ENCODE data around the gene FBXW11.

Gene FBXW11
- long read RNA-seq, full-length matches to known transcripts, result 37 of 70 reads
- long read RNA-seq, partial matches to known transcripts, result 14 of 70 reads
- long read RNA-seq, other reads (novel, unspliced or antisense), result 19 of 70 reads

DNA sequence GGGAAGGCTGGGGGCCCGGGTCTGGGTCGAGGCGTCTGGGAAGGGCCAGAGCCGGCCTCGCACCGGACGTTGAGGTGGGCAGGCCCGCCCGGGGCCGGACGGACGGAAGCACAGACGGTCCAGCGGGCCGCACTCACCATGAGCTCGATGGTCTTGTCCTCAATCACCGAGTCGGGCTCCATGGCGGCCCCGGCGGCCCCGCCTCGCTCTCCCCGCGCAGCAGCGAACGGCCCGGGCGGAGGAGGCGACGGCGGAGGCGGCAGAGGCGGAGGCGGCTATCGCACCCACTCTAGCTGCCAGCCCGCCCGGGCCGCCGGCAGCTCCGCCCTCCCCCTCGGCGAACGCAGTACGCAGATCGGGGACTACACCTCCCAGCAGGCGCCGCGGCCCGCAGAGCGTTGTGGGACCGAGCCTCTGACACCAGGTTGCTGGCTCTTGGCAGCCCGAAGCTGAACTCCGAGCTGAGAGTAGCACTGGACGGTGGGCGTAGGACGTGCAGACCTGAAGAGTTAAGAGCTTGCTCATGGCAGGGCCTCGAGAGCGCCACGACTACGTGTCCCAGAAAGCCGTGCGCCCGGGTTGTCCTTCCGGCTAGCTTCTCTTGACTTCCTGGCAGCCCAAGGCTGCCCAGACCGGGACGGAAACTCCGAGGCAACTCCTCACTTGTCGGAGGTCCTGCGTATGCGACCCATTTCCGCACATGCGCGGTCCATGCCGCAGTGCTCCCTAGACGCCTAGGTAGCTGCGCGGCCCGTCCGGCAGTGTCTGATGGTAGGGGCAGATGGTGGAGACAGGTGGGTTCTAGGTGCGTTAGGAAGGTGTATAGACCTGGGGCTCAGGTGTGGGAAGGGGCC lies at the start of gene FBXW11:
Gene FBXW11, minus strand, starts transcription at position 318 of the 854 bp plus-strand sequence. Its CDS starts 136 bp downstream, at position 182.
- Histone ChIP-seq H3K27ac (replicated peaks) (peak within 1 kb of the TSS; percentile 99), H3K4me3 (replicated peaks; ENCODE audit: insufficient read depth, low read length) (peak within 1 kb of the TSS; percentile 95), H3K27me3 (ENCODE audit: insufficient read depth, poor library complexity, severe bottlenecking) (no peaks in the 10 kb centered on the region)
- DNase-seq (ENCODE audit: low read depth in 1 of 2, low spot score in 1 of 2), result peak; percentile 89 to 98
- TF ChIP-seq CTCF (IDR thresholded peaks at IDR 0.05; ENCODE audit: insufficient read depth, low read length), result no peak
- TF ChIP-seq REST (IDR thresholded peaks at IDR 0.05; ENCODE audit: insufficient replicate concordance, low read depth), result peak; percentile 33
- peak; percentile 90 for TF ChIP-seq POLR2AphosphoS5 (IDR thresholded peaks at IDR 0.05; ENCODE audit: low read depth)
- peak; percentile 97 for TF ChIP-seq GABPA (IDR thresholded peaks at IDR 0.05; ENCODE audit: low read depth)

GRCh38 chr5:172055996-172056395 lies 49.6 kb upstream of the FBXW11 start:
- Histone ChIP-seq H3K27me3 (ENCODE audit: insufficient read depth, poor library complexity, severe bottlenecking) (no peaks in the 10 kb centered on the region), H3K4me3 (replicated peaks; ENCODE audit: insufficient read depth, low read length) (no peak overlapping the region), H3K27ac (replicated peaks) (no peak overlapping the region)
- no peak for TF ChIP-seq GABPA (IDR thresholded peaks at IDR 0.05; ENCODE audit: low read depth)
- TF ChIP-seq CTCF (IDR thresholded peaks at IDR 0.05; ENCODE audit: insufficient read depth, low read length), result no peak
- no peak for TF ChIP-seq SPI1 (IDR thresholded peaks at IDR 0.05; ENCODE audit: borderline replicate concordance, low read depth)
- no peak for TF ChIP-seq REST (IDR thresholded peaks at IDR 0.05; ENCODE audit: insufficient replicate concordance, low read depth)
- no peak for TF ChIP-seq POLR2AphosphoS5 (IDR thresholded peaks at IDR 0.05; ENCODE audit: low read depth)
- DNase-seq (ENCODE audit: low read depth in 1 of 2, low spot score in 1 of 2), result no peak

DNA sequence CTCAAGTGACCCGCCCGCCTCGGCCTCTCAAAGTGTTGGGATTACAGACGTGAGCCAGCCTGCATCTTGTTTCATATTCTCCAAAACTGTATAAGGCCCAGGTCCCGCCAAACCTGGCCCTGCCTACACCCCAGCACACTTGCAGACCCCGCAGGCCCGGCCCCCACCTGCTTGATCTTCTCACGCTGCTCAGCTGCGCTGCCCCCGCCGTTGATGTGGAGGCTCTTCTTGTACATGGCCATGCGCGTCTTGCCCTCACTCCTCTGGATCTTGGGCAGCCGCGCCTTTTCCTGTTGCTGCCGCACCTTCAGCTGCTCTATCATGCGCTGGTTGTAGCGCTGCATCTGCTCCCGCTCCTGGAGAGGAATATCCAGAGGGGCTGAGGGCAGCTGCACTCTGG lies 49.0 kb upstream of the FBXW11 start:
- no peak overlapping the region for H3K27ac ChIP-seq (replicated peaks)
- no peaks in the 10 kb centered on the region for H3K27me3 ChIP-seq (ENCODE audit: insufficient read depth, poor library complexity, severe bottlenecking)
- TF ChIP-seq SPI1 (IDR thresholded peaks at IDR 0.05; ENCODE audit: borderline replicate concordance, low read depth) (no peak), POLR2AphosphoS5 (IDR thresholded peaks at IDR 0.05; ENCODE audit: low read depth) (no peak), GABPA (IDR thresholded peaks at IDR 0.05; ENCODE audit: low read depth) (no peak), REST (IDR thresholded peaks at IDR 0.05; ENCODE audit: insufficient replicate concordance, low read depth) (no peak), CTCF (IDR thresholded peaks at IDR 0.05; ENCODE audit: insufficient read depth, low read length) (no peak)
- no peak for DNase-seq (ENCODE audit: low read depth in 1 of 2, low spot score in 1 of 2)
- no peak overlapping the region for H3K4me3 ChIP-seq (replicated peaks; ENCODE audit: insufficient read depth, low read length)
